ENCODE results near the gene LRCH1.

LRCH1 gene

DNA sequence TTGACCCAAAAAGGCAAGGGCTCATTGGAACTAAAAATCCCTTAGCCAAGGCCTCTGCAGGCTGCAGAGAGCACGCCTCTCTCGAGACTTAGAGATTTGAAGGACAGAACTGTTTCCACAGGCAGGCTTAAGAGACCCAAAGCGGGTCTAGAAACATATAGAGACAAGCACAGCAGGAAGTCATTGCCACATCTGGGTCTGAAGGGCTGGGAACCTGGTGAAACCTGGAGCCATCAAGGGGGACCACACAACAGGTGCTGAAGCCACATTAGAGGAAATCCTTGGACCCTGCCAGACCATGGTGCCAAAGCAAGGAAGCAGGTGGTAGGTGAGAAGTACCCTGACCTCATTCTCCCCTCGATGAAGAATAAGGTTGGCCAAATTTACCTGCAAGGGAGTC, 33.8 kb upstream of the LRCH1 start:
- H3K27ac ChIP-seq (replicated peaks) = no peak overlapping the region
- H3K4me3 ChIP-seq (replicated peaks; ENCODE audit: insufficient read depth, low read length) = no peak overlapping the region
- H3K27me3 ChIP-seq (ENCODE audit: insufficient read depth, poor library complexity, severe bottlenecking) = no peaks in the 10 kb centered on the region
- TF ChIP-seq, protein P1, sequence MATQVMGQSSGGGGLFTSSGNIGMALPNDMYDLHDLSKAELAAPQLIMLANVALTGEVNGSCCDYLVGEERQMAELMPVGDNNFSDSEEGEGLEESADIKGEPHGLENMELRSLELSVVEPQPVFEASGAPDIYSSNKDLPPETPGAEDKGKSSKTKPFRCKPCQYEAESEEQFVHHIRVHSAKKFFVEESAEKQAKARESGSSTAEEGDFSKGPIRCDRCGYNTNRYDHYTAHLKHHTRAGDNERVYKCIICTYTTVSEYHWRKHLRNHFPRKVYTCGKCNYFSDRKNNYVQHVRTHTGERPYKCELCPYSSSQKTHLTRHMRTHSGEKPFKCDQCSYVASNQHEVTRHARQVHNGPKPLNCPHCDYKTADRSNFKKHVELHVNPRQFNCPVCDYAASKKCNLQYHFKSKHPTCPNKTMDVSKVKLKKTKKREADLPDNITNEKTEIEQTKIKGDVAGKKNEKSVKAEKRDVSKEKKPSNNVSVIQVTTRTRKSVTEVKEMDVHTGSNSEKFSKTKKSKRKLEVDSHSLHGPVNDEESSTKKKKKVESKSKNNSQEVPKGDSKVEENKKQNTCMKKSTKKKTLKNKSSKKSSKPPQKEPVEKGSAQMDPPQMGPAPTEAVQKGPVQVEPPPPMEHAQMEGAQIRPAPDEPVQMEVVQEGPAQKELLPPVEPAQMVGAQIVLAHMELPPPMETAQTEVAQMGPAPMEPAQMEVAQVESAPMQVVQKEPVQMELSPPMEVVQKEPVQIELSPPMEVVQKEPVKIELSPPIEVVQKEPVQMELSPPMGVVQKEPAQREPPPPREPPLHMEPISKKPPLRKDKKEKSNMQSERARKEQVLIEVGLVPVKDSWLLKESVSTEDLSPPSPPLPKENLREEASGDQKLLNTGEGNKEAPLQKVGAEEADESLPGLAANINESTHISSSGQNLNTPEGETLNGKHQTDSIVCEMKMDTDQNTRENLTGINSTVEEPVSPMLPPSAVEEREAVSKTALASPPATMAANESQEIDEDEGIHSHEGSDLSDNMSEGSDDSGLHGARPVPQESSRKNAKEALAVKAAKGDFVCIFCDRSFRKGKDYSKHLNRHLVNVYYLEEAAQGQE (IDR thresholded peaks at IDR 0.05; ENCODE audit: insufficient replicate concordance, low read depth) = no peak
- TF ChIP-seq POLR2AphosphoS5 (IDR thresholded peaks at IDR 0.05; ENCODE audit: low read depth) (no peak), SPI1 (IDR thresholded peaks at IDR 0.05; ENCODE audit: borderline replicate concordance, low read depth) (no peak), GABPA (IDR thresholded peaks at IDR 0.05; ENCODE audit: low read depth) (no peak)
- TF ChIP-seq, protein P2, sequence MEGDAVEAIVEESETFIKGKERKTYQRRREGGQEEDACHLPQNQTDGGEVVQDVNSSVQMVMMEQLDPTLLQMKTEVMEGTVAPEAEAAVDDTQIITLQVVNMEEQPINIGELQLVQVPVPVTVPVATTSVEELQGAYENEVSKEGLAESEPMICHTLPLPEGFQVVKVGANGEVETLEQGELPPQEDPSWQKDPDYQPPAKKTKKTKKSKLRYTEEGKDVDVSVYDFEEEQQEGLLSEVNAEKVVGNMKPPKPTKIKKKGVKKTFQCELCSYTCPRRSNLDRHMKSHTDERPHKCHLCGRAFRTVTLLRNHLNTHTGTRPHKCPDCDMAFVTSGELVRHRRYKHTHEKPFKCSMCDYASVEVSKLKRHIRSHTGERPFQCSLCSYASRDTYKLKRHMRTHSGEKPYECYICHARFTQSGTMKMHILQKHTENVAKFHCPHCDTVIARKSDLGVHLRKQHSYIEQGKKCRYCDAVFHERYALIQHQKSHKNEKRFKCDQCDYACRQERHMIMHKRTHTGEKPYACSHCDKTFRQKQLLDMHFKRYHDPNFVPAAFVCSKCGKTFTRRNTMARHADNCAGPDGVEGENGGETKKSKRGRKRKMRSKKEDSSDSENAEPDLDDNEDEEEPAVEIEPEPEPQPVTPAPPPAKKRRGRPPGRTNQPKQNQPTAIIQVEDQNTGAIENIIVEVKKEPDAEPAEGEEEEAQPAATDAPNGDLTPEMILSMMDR (IDR thresholded peaks at IDR 0.05; ENCODE audit: insufficient read depth, low read length) = no peak
- no peak for DNase-seq (ENCODE audit: low read depth in 1 of 2, low spot score in 1 of 2)

DNA sequence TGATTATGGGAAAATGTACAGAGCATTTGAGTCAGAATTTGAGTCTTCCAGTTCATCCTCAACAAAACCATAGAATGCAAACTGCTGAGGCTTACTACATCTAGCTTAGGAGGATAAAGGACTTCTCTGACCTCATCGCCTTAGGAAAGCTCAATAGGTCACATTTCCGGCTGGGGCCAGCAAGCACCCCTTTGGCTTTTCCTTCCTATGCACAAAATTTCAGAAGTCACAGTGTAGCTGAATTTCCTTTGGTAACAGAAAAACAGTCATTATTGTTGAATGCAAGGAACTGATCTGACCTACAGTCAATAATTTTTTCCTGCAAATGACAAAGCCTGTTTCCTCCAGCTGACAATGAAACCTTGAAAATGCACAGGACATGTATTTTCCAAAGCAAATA, 32.8 kb upstream of the LRCH1 start:
- DNase-seq (ENCODE audit: low read depth in 1 of 2, low spot score in 1 of 2) = no peak
- Histone ChIP-seq H3K27me3 (ENCODE audit: insufficient read depth, poor library complexity, severe bottlenecking) (no peaks in the 10 kb centered on the region), H3K27ac (replicated peaks) (no peak overlapping the region), H3K4me3 (replicated peaks; ENCODE audit: insufficient read depth, low read length) (no peak overlapping the region)
- TF ChIP-seq, protein P2 (IDR thresholded peaks at IDR 0.05; ENCODE audit: insufficient read depth, low read length) = no peak
- TF ChIP-seq GABPA (IDR thresholded peaks at IDR 0.05; ENCODE audit: low read depth) (no peak), SPI1 (IDR thresholded peaks at IDR 0.05; ENCODE audit: borderline replicate concordance, low read depth) (no peak), POLR2AphosphoS5 (IDR thresholded peaks at IDR 0.05; ENCODE audit: low read depth) (no peak)
- TF ChIP-seq, protein P1 (IDR thresholded peaks at IDR 0.05; ENCODE audit: insufficient replicate concordance, low read depth) = no peak

DNA sequence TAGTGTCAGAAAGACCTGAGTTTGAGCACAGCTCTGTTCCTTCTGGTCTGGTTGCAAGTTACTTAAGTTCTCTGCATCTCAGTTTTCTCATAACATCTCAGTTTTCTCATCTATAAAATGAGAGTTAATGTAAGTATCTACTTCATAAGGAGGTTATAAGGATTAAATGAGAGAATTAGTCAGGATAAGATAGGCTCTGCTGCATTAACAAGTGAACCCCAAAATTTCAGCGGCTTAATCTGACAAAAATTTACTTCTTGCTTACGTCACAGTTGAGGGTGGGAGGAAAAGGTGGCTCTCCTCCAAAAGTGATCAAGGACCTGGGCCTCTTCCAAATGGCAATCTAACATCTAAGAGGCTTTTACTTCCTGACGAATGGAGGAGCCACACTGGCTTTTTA, 31.5 kb upstream of the LRCH1 start:
- Histone ChIP-seq H3K4me3 (replicated peaks; ENCODE audit: insufficient read depth, low read length) (no peak overlapping the region), H3K27ac (replicated peaks) (no peak overlapping the region), H3K27me3 (ENCODE audit: insufficient read depth, poor library complexity, severe bottlenecking) (no peaks in the 10 kb centered on the region)
- TF ChIP-seq POLR2AphosphoS5 (IDR thresholded peaks at IDR 0.05; ENCODE audit: low read depth) (no peak), SPI1 (IDR thresholded peaks at IDR 0.05; ENCODE audit: borderline replicate concordance, low read depth) (no peak), GABPA (IDR thresholded peaks at IDR 0.05; ENCODE audit: low read depth) (no peak)
- TF ChIP-seq, protein P1 (IDR thresholded peaks at IDR 0.05; ENCODE audit: insufficient replicate concordance, low read depth) = no peak
- TF ChIP-seq, protein P2 (IDR thresholded peaks at IDR 0.05; ENCODE audit: insufficient read depth, low read length) = no peak
- no peak for DNase-seq (ENCODE audit: low read depth in 1 of 2, low spot score in 1 of 2)

All from HL-60 (cell line).